Lung (tissue), 13 donors: ENCODE data around the gene ZNF132. TPM values are rescaled to one million over a fixed set of nuclear protein-coding genes. Genes with fewer than 3 reads are reported as not detected.

ENCODE experiments used
- ATAC-seq: fragments of 200-7000 bp; cut with Tn5 transposase; one replicate; pipeline ENCODE4 v1.9.1; 2020; ENCODE audit warnings: moderate number of reproducible peaks; ENCODE audit not compliant: insufficient read depth, low FRiP score
- DNase-seq, 3 donors: peaks; one replicate each; pipeline ENCODE4 v3.0.0-alpha.2; 2013 to 2017
- H3K27ac ChIP-seq, 2 donors: one replicate each; pipeline ENCODE4 v1.5.1; 2013; ENCODE audit warnings: mild to moderate bottlenecking in 2 of 2, moderate library complexity in 2 of 2, control low read depth in 1 of 2, inconsistent platforms in 1 of 2, low read depth in 1 of 2, low read length in 1 of 2
- H3K27me3 ChIP-seq, 3 donors: one replicate each; pipeline ENCODE4 v1.5.1; 2013; ENCODE audit warnings: low read length in 2 of 3; ENCODE audit not compliant: control insufficient read depth in 3 of 3, insufficient read depth in 3 of 3
- H3K36me3 ChIP-seq, 4 donors: one replicate each; pipeline ENCODE4 v1.5.1; 2013; ENCODE audit warnings: low read length in 4 of 4, mild to moderate bottlenecking in 1 of 4, moderate library complexity in 1 of 4; ENCODE audit not compliant: control insufficient read depth in 4 of 4, insufficient read depth in 4 of 4
- H3K4me1 ChIP-seq, 5 donors: one replicate each; pipeline ENCODE4 v1.5.1; 2013; ENCODE audit warnings: low read length in 5 of 5, mild to moderate bottlenecking in 2 of 5, moderate library complexity in 1 of 5; ENCODE audit not compliant: control insufficient read depth in 5 of 5, insufficient read depth in 5 of 5
- H3K4me3 ChIP-seq: one replicate; pipeline ENCODE4 v1.5.1; 2013; ENCODE audit warnings: mild to moderate bottlenecking, control low read depth, moderate library complexity
- H3K9ac ChIP-seq, 2 donors: one replicate each; pipeline ENCODE4 v1.5.1; 2013; ENCODE audit warnings: low read length in 2 of 2, control low read depth in 1 of 2; ENCODE audit not compliant: insufficient read depth in 1 of 2
- H3K9me3 ChIP-seq, 4 donors: one replicate each; pipeline ENCODE4 v1.5.1; 2013; ENCODE audit warnings: low read length in 3 of 4, mild to moderate bottlenecking in 1 of 4, moderate library complexity in 1 of 4; ENCODE audit not compliant: control insufficient read depth in 4 of 4, insufficient read depth in 3 of 4
- WGBS, 2 donors: extraction: QIAGEN DNeasy Blood & Tissue Kit; methylation state at CpG; one replicate each; pipeline ENCODE4 v1.1.7; 2013; 5-methylcytosine and 5-hydroxymethylcytosine counted together
- polyA plus RNA-seq, 2 donors: library from polyadenylated mRNA; stranded (reverse); fragments of 200-250 nt; gene quantifications; one replicate each; pipeline ENCODE4 v1.2.1, GENCODE V29; 2013
- small RNA-seq: library from RNA; depleted of rRNA; stranded (forward); fragments of <200 nt; gene quantifications from one replicate; pipeline ENCODE3, GENCODE V24; 2014; ENCODE audit warnings: low replicate concordance
- total RNA-seq, 2 donors: library from RNA; depleted of rRNA in 1 of 2; stranded (reverse); fragments of >200 nt in 1 of 2; gene quantifications; one replicate each; pipeline ENCODE4 v1.2.1, GENCODE V29; 2014 to 2021
- TF ChIP-seq, protein P1 (sequence below): IDR thresholded peaks from 2 replicates; pipeline ENCODE4 v1.5.1; 2012; ENCODE audit warnings: mild to moderate bottlenecking; ENCODE audit errors: control extremely low read depth, extremely low read depth
- donor health status: control.
- donor health status: control.
- donor health status: Bipolar disorder and iron deficiency.
- donor health status: healthy.
- donor health status: DM: yes; HTN: yes; CAD: no.

The ZNF132 gene
- total and polyA plus RNA-seq, 4 donors: 1.0 to 7.4 (median 2.9) TPM

DNA sequence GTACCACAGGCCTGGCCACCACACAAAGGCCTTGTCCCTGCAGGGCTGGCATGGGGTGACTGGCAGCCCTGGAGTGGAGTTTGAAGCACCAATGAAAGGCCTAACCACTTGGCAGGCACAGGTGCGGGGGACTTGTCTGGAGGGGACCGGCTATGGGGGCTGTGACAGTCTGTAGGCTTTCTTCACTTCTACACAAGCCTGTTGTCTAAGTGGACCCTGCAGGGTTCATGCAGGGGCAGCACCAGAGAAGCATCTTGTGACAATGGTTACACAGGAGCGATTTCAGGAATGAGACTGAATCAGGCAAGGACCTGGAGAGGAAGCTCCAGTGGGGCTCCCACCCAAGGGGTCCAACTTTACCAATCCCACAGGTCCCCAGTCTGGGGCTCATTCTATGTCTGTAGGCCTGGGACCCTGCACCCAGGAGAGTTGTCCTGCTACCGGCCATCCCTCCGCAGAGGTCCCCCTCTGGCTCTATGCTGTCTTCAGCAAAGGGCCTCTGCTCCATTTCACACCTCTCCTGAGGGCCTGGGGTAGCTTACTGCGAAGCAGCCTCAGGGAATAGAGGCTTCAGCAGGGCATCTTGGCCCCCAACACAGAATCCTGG, 56.9 kb downstream of the ZNF132 start:
- Histone ChIP-seq H3K36me3 (peaks cover 0 to 2% (median 1%) of the 10 kb centered on the region in 4 donors), H3K4me3 (no peak overlapping the region), H3K27me3 (no peaks in the 10 kb centered on the region), H3K27ac (no peak overlapping the region), H3K9ac (no peak overlapping the region), H3K4me1 (peaks cover 0 to 39% (median 18%) of the 10 kb centered on the region in 5 donors), H3K9me3 (no peaks in the 10 kb centered on the region)
- TF ChIP-seq, protein P1, sequence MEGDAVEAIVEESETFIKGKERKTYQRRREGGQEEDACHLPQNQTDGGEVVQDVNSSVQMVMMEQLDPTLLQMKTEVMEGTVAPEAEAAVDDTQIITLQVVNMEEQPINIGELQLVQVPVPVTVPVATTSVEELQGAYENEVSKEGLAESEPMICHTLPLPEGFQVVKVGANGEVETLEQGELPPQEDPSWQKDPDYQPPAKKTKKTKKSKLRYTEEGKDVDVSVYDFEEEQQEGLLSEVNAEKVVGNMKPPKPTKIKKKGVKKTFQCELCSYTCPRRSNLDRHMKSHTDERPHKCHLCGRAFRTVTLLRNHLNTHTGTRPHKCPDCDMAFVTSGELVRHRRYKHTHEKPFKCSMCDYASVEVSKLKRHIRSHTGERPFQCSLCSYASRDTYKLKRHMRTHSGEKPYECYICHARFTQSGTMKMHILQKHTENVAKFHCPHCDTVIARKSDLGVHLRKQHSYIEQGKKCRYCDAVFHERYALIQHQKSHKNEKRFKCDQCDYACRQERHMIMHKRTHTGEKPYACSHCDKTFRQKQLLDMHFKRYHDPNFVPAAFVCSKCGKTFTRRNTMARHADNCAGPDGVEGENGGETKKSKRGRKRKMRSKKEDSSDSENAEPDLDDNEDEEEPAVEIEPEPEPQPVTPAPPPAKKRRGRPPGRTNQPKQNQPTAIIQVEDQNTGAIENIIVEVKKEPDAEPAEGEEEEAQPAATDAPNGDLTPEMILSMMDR: no peak
- DNase-seq: no peak
- ATAC-seq: no peak
- 92 to 94% methylated on average over 6 of the region's 6 CpGs for WGBS, 2 donors

Small RNA genes within 50 kb of the gene (small RNA-seq; reads per million reads assigned to genes)
- gene MIR4754: not detected
- gene RNU6-1337P: not detected

Other genes starting within 250 kb of the ZNF132 start
- gene ZNF544, start 211.2 kb downstream of the ZNF132 start, total RNA-seq: 10 to 100 TPM; 19.7 to 41.6 TPM
- gene ZNF544, start 211.2 kb downstream of the ZNF132 start, polyA plus RNA-seq: 10 to 100 TPM in 1 of 2 donors, 1 to 10 TPM in 1; 9.6 to 13.8 TPM
- gene ZNF8, start 161.2 kb downstream of the ZNF132 start, total RNA-seq: 1 to 10 TPM; 5.2 to 8.0 TPM
- gene ZNF8, start 161.2 kb downstream of the ZNF132 start, polyA plus RNA-seq: 1 to 10 TPM; 1.2 to 1.8 TPM
- 10 to 100 TPM; 31.8 to 58.8 TPM for gene ERVK3-1, start 134.8 kb downstream of the ZNF132 start, total RNA-seq
- 10 to 100 TPM; 38.0 to 38.1 TPM for gene ERVK3-1, start 134.8 kb downstream of the ZNF132 start, polyA plus RNA-seq
- 1 to 10 TPM; 3.7 TPM for gene ZSCAN22, start 113.2 kb downstream of the ZNF132 start, total RNA-seq
- gene ZSCAN22, start 113.2 kb downstream of the ZNF132 start, polyA plus RNA-seq: 1 to 10 TPM in 1 of 2 donors, under 1 TPM in 1; 0.93 to 1.1 TPM
- gene A1BG, start 86.7 kb downstream of the ZNF132 start, total RNA-seq: 10 to 100 TPM in 1 of 2 donors, 1 to 10 TPM in 1; 1.2 to 16.4 TPM
- 10 to 100 TPM; 20.9 to 53.4 TPM for gene A1BG, start 86.7 kb downstream of the ZNF132 start, polyA plus RNA-seq
- gene ZNF497, start 77.4 kb downstream of the ZNF132 start, total RNA-seq: 1 to 10 TPM; 3.5 to 3.8 TPM
- 1 to 10 TPM in 1 of 2 donors, under 1 TPM in 1; 0.97 to 1.3 TPM for gene ZNF497, start 77.4 kb downstream of the ZNF132 start, polyA plus RNA-seq
- 1 to 10 TPM; 2.5 to 3.2 TPM for gene ZNF837, start 59.1 kb downstream of the ZNF132 start, total RNA-seq
- 1 to 10 TPM; 1.7 to 2.9 TPM for gene ZNF837, start 59.1 kb downstream of the ZNF132 start, polyA plus RNA-seq
- 1,000 to 10,000 TPM in 1 of 2 donors, 100 to 1,000 TPM in 1; 927 to 1,036 TPM for gene RPS5, start 52.9 kb downstream of the ZNF132 start, total RNA-seq
- gene RPS5, start 52.9 kb downstream of the ZNF132 start, polyA plus RNA-seq: 1,000 to 10,000 TPM; 1,145 to 1,802 TPM
- gene RNF225, start 44.5 kb downstream of the ZNF132 start, total RNA-seq: 1 to 10 TPM in 1 of 2 donors, under 1 TPM in 1; 0.26 to 1.5 TPM
- under 1 TPM in 1 of 2 donors, not detected in 1; 0.14 TPM for gene RNF225, start 44.5 kb downstream of the ZNF132 start, polyA plus RNA-seq
- 10 to 100 TPM; 14.4 to 16.9 TPM for gene ZNF584, start 31.5 kb downstream of the ZNF132 start, total RNA-seq
- 10 to 100 TPM in 1 of 2 donors, 1 to 10 TPM in 1; 6.0 to 13.1 TPM for gene ZNF584, start 31.5 kb downstream of the ZNF132 start, polyA plus RNA-seq
- 1 to 10 TPM; 8.2 to 9.3 TPM for gene ZNF324B, start 11.5 kb upstream of the ZNF132 start, total RNA-seq
- 1 to 10 TPM; 2.8 to 3.9 TPM for gene ZNF324B, start 11.5 kb upstream of the ZNF132 start, polyA plus RNA-seq
- 10 to 100 TPM; 12.4 to 13.9 TPM for gene ZNF324, start 26.9 kb upstream of the ZNF132 start, total RNA-seq
- gene ZNF324, start 26.9 kb upstream of the ZNF132 start, polyA plus RNA-seq: 1 to 10 TPM; 4.6 to 5.3 TPM
- gene ZNF446, start 36.2 kb upstream of the ZNF132 start, total RNA-seq: 10 to 100 TPM; 12.5 to 12.9 TPM
- gene ZNF446, start 36.2 kb upstream of the ZNF132 start, polyA plus RNA-seq: 1 to 10 TPM; 8.3 to 9.5 TPM
- 10 to 100 TPM in 1 of 2 donors, 1 to 10 TPM in 1; 7.9 to 11.3 TPM for gene SLC27A5, start 71.8 kb upstream of the ZNF132 start, total RNA-seq
- gene SLC27A5, start 71.8 kb upstream of the ZNF132 start, polyA plus RNA-seq: 10 to 100 TPM; 14.6 to 19.0 TPM
- 10 to 100 TPM in 1 of 2 donors, 1 to 10 TPM in 1; 6.0 to 20.2 TPM for gene ZBTB45, start 79.7 kb upstream of the ZNF132 start, total RNA-seq
- gene ZBTB45, start 79.7 kb upstream of the ZNF132 start, polyA plus RNA-seq: 1 to 10 TPM; 7.7 to 9.6 TPM
- 100 to 1,000 TPM; 171 to 250 TPM for gene TRIM28, start 103.9 kb upstream of the ZNF132 start, total RNA-seq
- gene TRIM28, start 103.9 kb upstream of the ZNF132 start, polyA plus RNA-seq: 100 to 1,000 TPM; 175 to 188 TPM
- gene CHMP2A, start 115.0 kb upstream of the ZNF132 start, total RNA-seq: 100 to 1,000 TPM in 1 of 2 donors, 10 to 100 TPM in 1; 87.7 to 156 TPM
- 100 to 1,000 TPM; 227 to 309 TPM for gene CHMP2A, start 115.0 kb upstream of the ZNF132 start, polyA plus RNA-seq
- 10 to 100 TPM; 25.9 to 55.6 TPM for gene UBE2M, start 118.5 kb upstream of the ZNF132 start, total RNA-seq
- 10 to 100 TPM; 55.7 to 60.7 TPM for gene UBE2M, start 118.5 kb upstream of the ZNF132 start, polyA plus RNA-seq
- 10 to 100 TPM; 28.4 to 37.5 TPM for gene MZF1, start 133.2 kb upstream of the ZNF132 start, total RNA-seq
- gene MZF1, start 133.2 kb upstream of the ZNF132 start, polyA plus RNA-seq: 10 to 100 TPM; 19.2 to 31.7 TPM